HG03280 (cell line): ENCODE measurements around the gene OR7D2.
"Not testable (repeated sequence)": the region's sequence is repeated elsewhere in the genome, so short reads cannot be mapped to it uniquely, and the experiment has no call there.

Source experiments
- ATAC-seq: cut with Tn5 transposase; IDR thresholded peaks from one replicate; pipeline ENCODE4 v1.9.1; 2021; ENCODE audit warnings: mild to moderate bottlenecking, moderate library complexity; ENCODE audit not compliant: unreplicated experiment

The OR7D2 gene

GRCh38 chr19:9198044-9198443, 19.3 kb downstream of the OR7D2 start:
- not testable (repeated sequence) for ATAC-seq

- no peak for ATAC-seq
Observed at GRCh38 chr19:9205501-9206113, 26.8 kb downstream of the OR7D2 start.

- ATAC-seq, result no peak
Observed at GRCh38 chr19:9219489-9219888, 40.7 kb downstream of the OR7D2 start, which contains the start of gene OR7D4. Gene OR7D4 (minus strand): TSS chr19:9219589. CDS start chr19:9214837, 4,752 bp downstream.
